Stomach (tissue), 4 donors: ENCODE results near the gene SYNJ2.

ENCODE experiments used
- POLR2A ChIP-seq, 4 donors: fragments of 450-650 bp; IDR thresholded peaks; one replicate each; pipeline ENCODE4 v1.6.1; 2016; ENCODE audit warnings: antibody characterized with exemption in 4 of 4, control low read depth in 2 of 4, mild to moderate bottlenecking in 1 of 4, moderate library complexity in 1 of 4
- POLR2AphosphoS5 ChIP-seq, 3 donors: sonication (generic); formaldehyde crosslinking; IDR thresholded peaks; one replicate each; pipeline ENCODE4 v1.6.1; 2016; ENCODE audit warnings: antibody characterized with exemption in 3 of 3
- TF ChIP-seq, protein P1 (sequence below), 7 experiments: fragments of 450-650 bp in 4 of 7; fragments of 200-600 bp in 3 of 7; sonication (generic) in 3 of 7; IDR thresholded peaks; one replicate each; pipeline ENCODE4 v1.5.1; 2016 to 2019; ENCODE audit warnings: antibody characterized with exemption in 7 of 7, control low read depth in 2 of 7, mild to moderate bottlenecking in 1 of 7

DNA sequence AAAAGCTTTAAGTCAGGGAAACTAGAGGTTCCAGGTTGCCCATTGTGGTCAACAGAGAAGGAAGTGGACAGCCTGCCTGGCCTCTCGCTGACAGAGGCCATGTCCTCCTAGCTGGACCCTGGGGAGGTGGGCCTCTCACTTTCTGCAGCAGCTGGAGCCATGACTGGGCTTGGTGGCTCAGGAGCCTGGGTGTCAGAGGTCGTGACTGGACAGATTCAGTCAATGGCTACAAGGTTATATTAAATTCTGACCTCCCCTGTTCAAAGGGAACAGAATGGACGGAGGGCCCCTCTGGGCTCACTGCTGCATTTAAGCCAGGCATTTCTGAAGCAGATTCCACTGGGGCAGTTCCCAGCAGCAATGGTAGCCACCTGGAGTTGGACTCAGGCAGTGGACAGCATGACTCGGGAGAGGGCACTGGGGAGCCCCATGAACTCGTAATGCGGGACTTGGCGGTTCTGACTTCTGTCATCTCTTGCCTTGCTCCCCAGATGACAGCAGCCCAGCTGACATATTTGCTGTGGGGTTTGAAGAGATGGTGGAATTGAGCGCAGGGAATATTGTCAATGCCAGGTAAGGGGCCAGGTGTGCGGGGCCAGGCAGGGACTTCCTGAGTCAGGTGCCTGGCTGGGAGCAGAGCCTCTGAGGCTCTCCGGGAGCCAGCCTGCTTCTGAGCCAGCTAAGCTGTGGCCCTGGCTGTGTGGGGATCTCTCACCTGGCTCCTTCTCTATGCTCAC lies 86.7 kb downstream of the SYNJ2 start:
- TF ChIP-seq, protein P1, sequence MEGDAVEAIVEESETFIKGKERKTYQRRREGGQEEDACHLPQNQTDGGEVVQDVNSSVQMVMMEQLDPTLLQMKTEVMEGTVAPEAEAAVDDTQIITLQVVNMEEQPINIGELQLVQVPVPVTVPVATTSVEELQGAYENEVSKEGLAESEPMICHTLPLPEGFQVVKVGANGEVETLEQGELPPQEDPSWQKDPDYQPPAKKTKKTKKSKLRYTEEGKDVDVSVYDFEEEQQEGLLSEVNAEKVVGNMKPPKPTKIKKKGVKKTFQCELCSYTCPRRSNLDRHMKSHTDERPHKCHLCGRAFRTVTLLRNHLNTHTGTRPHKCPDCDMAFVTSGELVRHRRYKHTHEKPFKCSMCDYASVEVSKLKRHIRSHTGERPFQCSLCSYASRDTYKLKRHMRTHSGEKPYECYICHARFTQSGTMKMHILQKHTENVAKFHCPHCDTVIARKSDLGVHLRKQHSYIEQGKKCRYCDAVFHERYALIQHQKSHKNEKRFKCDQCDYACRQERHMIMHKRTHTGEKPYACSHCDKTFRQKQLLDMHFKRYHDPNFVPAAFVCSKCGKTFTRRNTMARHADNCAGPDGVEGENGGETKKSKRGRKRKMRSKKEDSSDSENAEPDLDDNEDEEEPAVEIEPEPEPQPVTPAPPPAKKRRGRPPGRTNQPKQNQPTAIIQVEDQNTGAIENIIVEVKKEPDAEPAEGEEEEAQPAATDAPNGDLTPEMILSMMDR (IDR thresholded peaks at IDR 0.05): no peak
- TF ChIP-seq POLR2A (IDR thresholded peaks at IDR 0.05) (no peak), POLR2AphosphoS5 (IDR thresholded peaks at IDR 0.05) (no peak)
